Thoracic aorta (tissue), 2 donors: ENCODE measurements around the gene MADCAM1. TPM values are rescaled to one million over a fixed set of nuclear protein-coding genes. Genes with fewer than 3 reads are reported as not detected.

ENCODE experiments used
- ATAC-seq: fragments of 150-250 bp; one replicate; pipeline ENCODE4 v1.8.0; 2017; ENCODE audit warnings: low read depth; ENCODE audit not compliant: insufficient number of reproducible peaks, low FRiP score
- DNase-seq: peaks from one replicate; pipeline ENCODE4 v3.0.0-alpha.2; 2020; ENCODE audit warnings: low spot score
- H3K27ac ChIP-seq, 2 donors: fragments of 200-600 bp; sonication (generic); 1 replicate in 1 of 2; 2 replicates in 1 of 2; pipeline ENCODE4 v1.5.1; 2016; ENCODE audit warnings: mild to moderate bottlenecking in 2 of 2, moderate library complexity in 2 of 2
- H3K27me3 ChIP-seq: fragments of 200-600 bp; sonication (generic); replicated peaks from 2 replicates; pipeline ENCODE4 v1.6.0; 2016; ENCODE audit warnings: mild to moderate bottlenecking; ENCODE audit not compliant: insufficient read depth
- H3K36me3 ChIP-seq: fragments of 200-600 bp; sonication (generic); one replicate; pipeline ENCODE4 v1.5.1; 2016
- H3K4me1 ChIP-seq, 2 donors: fragments of 200-600 bp; sonication (generic); 1 replicate in 1 of 2; 2 replicates in 1 of 2; pipeline versions ENCODE4 v1.5.1 to v1.6.0; 2016; ENCODE audit warnings: low read depth in 2 of 2, mild to moderate bottlenecking in 1 of 2; ENCODE audit not compliant: control insufficient read depth in 1 of 2
- H3K4me3 ChIP-seq: fragments of 200-600 bp; sonication (generic); 2 replicates; pipeline ENCODE4 v1.5.1; 2016; ENCODE audit warnings: mild to moderate bottlenecking
- H3K9me3 ChIP-seq: fragments of 200-600 bp; sonication (generic); 2 replicates; pipeline ENCODE4 v1.5.1; 2016
- total RNA-seq, 2 donors: library from RNA; depleted of rRNA; stranded (reverse); fragments of >200 nt; gene quantifications; one replicate each; pipeline versions ENCODE4 v1.1.0 to v1.2.3, GENCODE V29; 2016
- TF ChIP-seq, protein P1 (sequence below): fragments of 200-600 bp; sonication (generic); IDR thresholded peaks from one replicate; pipeline ENCODE4 v1.5.1; 2019; ENCODE audit warnings: antibody characterized with exemption

The MADCAM1 gene
- total RNA-seq, 2 donors from 2014 or later = 0.92 TPM; not detected in 1

DNA sequence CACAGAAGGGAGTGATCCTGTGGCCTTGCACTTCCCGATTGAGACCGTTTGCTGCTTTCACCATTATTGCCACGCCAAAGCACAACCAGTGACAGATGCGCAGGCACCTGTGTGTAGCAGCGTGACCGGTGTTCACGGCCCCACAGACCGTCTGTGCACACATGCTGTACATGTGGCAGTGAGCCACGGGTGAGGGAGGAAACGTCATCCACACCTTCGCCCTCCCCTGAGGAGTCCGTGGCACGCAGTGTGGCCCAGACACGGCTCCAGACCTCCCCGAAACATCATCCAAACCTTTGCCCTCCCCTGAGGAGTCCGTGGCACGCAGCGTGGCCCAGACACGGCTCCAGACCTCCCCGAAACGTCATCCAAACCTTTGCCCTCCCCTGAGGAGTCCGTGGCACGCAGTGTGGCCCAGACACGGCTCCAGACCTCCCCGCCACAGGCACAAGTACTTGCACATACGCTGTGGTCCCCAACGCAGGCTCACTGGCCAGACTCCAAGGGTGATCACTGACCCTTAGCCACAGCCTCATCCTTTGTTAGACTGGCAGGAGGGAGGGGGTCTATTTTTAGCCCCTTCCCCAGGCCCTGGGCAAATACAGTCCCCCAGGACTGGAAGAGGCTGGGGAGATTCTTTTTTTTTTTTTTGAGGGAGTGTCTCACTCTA lies 27.6 kb upstream of the MADCAM1 start:
- Histone ChIP-seq H3K4me3 (no peak overlapping the region), H3K27ac (no peak overlapping the region), H3K4me1 (no peaks in the 10 kb centered on the region), H3K9me3 (no peaks in the 10 kb centered on the region), H3K27me3 (no peaks in the 10 kb centered on the region), H3K36me3 (no peaks in the 10 kb centered on the region)
- ATAC-seq (no peak), DNase-seq (no peak)
- TF ChIP-seq, protein P1, sequence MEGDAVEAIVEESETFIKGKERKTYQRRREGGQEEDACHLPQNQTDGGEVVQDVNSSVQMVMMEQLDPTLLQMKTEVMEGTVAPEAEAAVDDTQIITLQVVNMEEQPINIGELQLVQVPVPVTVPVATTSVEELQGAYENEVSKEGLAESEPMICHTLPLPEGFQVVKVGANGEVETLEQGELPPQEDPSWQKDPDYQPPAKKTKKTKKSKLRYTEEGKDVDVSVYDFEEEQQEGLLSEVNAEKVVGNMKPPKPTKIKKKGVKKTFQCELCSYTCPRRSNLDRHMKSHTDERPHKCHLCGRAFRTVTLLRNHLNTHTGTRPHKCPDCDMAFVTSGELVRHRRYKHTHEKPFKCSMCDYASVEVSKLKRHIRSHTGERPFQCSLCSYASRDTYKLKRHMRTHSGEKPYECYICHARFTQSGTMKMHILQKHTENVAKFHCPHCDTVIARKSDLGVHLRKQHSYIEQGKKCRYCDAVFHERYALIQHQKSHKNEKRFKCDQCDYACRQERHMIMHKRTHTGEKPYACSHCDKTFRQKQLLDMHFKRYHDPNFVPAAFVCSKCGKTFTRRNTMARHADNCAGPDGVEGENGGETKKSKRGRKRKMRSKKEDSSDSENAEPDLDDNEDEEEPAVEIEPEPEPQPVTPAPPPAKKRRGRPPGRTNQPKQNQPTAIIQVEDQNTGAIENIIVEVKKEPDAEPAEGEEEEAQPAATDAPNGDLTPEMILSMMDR = no peak

DNA sequence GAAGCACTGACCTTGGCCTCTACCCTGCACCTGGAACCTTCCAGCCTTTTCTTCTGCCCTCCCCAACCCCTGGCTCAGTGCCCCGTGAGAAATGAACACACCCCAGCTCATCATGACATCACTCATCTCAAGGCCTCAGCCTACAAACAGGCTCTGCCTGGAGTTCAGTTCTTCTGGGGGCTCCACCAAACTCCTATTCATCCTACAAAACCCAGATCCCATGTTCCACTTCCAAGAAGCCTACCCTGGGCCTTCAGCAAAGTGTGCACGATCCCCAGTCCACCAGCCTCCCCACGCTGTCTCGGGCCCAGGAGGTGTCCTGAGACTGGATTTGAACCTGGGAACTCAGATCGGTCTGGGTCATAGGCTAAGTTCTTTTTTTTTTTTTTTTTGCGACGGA lies 26.5 kb upstream of the MADCAM1 start:
- TF ChIP-seq, protein P1 = no peak
- no peak overlapping the region for H3K27ac ChIP-seq
- DNase-seq = no peak
- H3K27me3 ChIP-seq = no peaks in the 10 kb centered on the region
- ATAC-seq = no peak
- H3K36me3 ChIP-seq = no peaks in the 10 kb centered on the region
- H3K4me1 ChIP-seq = no peaks in the 10 kb centered on the region
- H3K4me3 ChIP-seq = no peak overlapping the region
- no peaks in the 10 kb centered on the region for H3K9me3 ChIP-seq

- Histone ChIP-seq H3K27me3 (no peaks in the 10 kb centered on the region), H3K9me3 (no peaks in the 10 kb centered on the region), H3K36me3 (no peaks in the 10 kb centered on the region), H3K27ac (no peak overlapping the region), H3K4me3 (no peak overlapping the region), H3K4me1 (no peaks in the 10 kb centered on the region)
- TF ChIP-seq, protein P1 = no peak
- DNase-seq (no peak), ATAC-seq (no peak)
These were observed 25.6 kb upstream of the MADCAM1 start for GRCh38 chr19:470701-471100.

DNA sequence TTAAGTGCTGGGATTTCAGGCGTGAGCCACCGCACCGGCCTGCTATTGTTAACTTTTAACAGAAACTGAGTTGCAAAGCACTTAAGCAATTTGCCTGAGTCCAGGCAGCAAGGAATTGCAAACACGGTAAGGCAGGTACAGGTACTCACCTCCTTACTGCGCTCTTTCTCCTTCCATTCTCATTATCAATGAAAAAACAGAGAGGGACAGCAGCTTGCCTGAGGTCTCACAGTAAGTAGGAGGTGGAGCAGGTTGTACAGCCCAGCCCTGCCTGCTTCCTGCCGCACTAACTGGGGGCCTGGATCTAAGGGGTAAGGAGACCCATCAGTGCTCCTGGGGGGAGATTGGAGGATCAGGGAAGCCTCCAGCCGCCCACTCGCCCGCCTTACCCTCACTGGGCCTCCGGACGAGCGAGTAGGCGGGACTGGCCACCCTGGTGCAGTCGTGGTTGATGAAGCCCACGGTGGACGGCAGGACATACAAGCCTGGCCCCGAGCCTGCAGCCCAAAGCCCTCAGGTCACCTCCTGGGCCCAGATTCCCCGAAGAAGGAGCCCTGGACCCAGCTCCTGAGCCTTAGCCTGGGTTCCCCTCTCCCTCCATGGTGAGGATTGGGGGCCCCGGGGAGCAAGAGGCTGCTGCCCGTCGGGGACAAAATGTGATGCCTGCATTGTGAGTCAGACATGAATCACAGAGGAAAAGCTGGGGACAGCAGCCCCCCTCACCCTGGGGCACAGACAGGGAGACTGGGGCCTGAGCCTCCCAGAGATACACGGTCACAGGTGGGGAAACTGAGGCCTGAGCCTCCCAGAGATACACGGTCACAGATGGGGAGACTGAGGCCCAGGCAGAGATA lies 24.1 kb upstream of the MADCAM1 start:
- Histone ChIP-seq H3K9me3 (no peaks in the 10 kb centered on the region), H3K27ac (no peak overlapping the region), H3K4me1 (no peaks in the 10 kb centered on the region), H3K36me3 (no peaks in the 10 kb centered on the region), H3K27me3 (no peaks in the 10 kb centered on the region), H3K4me3 (no peak overlapping the region)
- DNase-seq (no peak), ATAC-seq (no peak)
- TF ChIP-seq, protein P1 = no peak
